Fibroblast of pulmonary artery (primary cell): ENCODE measurements around the gene ZC2HC1B.
"Not testable (repeated sequence)": the region's sequence is repeated elsewhere in the genome, so short reads cannot be mapped to it uniquely, and the experiment has no call there.

Source experiments
- DNase-seq: peaks from one replicate; pipeline ENCODE4 v3.0.0-alpha.2; 2010; ENCODE audit warnings: low read depth
- H3K4me3 ChIP-seq: replicated peaks from 2 replicates; pipeline ENCODE4 v1.5.1; 2011; ENCODE audit warnings: low read depth, mild to moderate bottlenecking, control low read depth, low read length, moderate library complexity
- TF ChIP-seq, protein P1 (sequence below): IDR thresholded peaks from 2 replicates; pipeline ENCODE4 v1.5.1; 2011; ENCODE audit warnings: mild to moderate bottlenecking, control low read depth, low read length, inconsistent platforms; ENCODE audit errors: missing control alignments

Gene ZC2HC1B

DNA sequence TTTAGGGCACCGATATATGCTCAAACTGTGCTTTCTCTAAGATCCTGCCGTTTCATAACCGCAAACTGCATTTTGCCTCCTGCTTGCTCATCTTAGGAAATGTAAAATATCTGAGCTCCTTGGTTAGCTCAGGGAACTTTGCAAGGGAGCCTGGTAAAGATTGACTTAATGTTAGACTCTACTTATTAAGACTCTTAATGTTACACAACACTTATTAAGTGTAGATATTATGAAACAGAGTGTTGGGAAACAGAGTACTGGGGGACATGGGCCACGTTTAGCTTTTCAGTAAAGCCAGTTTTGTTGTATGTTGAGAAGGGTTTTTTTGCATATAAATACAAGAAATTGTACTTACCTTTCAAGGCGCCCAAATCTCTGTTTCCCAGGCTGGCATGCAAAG, 19.2 kb upstream of the ZC2HC1B start:
- no peak for DNase-seq
- no peak overlapping the region for H3K4me3 ChIP-seq
- TF ChIP-seq, protein P1, sequence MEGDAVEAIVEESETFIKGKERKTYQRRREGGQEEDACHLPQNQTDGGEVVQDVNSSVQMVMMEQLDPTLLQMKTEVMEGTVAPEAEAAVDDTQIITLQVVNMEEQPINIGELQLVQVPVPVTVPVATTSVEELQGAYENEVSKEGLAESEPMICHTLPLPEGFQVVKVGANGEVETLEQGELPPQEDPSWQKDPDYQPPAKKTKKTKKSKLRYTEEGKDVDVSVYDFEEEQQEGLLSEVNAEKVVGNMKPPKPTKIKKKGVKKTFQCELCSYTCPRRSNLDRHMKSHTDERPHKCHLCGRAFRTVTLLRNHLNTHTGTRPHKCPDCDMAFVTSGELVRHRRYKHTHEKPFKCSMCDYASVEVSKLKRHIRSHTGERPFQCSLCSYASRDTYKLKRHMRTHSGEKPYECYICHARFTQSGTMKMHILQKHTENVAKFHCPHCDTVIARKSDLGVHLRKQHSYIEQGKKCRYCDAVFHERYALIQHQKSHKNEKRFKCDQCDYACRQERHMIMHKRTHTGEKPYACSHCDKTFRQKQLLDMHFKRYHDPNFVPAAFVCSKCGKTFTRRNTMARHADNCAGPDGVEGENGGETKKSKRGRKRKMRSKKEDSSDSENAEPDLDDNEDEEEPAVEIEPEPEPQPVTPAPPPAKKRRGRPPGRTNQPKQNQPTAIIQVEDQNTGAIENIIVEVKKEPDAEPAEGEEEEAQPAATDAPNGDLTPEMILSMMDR: no peak

DNA sequence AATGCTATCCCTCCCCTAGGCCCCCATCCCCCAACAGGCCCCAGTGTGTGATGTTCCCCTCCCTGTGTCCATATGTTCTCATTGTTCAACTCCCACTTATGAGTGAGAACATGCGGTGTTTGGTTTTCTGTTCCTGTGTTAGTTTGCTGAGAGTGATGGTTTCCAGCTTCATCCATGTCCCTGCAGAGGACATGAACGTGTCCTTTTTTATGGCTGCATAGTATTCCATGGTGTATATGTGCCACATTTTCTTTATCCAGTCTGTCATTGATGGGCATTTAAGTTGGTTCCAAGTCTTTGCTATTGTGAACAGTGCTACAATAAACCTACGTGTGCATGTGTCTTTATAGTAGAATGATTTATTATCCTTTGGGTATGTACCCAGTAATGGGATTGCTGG, 12.6 kb upstream of the ZC2HC1B start:
- DNase-seq, H3K4me3 ChIP-seq: not testable (repeated sequence)

DNA sequence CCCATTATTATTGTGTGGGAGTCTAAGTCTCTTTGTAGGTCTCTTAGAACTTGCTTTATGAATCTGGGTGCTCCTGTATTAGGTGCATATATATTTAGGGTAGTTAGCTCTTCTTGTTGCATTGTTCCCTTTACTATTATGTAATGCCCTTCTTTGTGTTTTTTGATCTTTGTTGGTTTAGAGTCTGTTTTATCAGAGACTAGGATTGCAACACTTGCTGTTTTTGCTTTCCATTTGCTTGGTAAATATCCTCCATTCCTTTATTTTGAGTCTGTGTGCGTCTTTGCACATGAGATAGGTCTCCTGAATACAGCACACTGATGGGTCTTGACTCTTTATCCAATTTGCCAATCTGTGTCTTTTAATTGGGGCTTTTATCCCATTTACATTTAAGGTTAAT, 9.2 kb upstream of the ZC2HC1B start:
- not testable (repeated sequence) for H3K4me3 ChIP-seq, DNase-seq

DNA sequence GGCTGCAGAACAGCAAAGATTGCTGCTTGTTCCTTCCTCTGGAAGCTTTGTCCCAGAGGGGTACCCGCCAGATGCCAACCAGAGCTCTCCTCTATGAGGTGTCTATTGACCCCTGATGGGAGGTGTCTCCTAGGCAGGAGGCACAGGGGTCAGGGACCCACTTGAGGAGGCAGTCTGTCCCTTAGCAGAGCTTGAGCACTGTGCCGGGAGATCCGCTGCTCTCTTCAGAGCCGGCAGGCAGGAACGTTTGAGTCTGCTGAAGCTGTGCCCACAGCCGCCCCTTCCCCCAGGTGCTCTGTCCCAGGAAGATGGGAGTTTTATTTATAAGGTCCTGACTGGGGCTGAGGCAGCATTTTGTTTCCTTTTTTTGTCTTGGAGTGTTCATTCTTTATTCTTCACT, 7.5 kb upstream of the ZC2HC1B start:
- not testable (repeated sequence) for DNase-seq, H3K4me3 ChIP-seq

DNA sequence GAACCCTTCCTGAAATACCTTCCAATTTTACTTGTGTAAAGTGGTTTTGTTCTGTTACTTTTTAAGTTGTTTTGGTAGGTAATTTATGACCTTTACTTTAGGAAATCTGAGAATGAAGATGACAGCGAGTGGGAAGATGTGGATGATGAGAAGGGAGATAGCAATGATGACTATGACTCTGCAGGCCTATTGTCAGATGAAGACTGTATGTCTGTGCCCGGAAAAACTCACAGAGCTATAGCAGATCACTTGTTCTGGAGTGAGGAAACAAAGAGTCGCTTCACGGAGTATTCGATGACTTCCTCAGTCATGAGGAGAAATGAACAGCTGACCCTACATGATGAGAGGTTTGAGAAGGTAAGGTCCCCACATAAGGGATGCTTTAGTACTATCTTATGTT, 6.6 kb upstream of the ZC2HC1B start:
- TF ChIP-seq, protein P1: no peak
- DNase-seq: no peak
- H3K4me3 ChIP-seq: no peak overlapping the region

DNA sequence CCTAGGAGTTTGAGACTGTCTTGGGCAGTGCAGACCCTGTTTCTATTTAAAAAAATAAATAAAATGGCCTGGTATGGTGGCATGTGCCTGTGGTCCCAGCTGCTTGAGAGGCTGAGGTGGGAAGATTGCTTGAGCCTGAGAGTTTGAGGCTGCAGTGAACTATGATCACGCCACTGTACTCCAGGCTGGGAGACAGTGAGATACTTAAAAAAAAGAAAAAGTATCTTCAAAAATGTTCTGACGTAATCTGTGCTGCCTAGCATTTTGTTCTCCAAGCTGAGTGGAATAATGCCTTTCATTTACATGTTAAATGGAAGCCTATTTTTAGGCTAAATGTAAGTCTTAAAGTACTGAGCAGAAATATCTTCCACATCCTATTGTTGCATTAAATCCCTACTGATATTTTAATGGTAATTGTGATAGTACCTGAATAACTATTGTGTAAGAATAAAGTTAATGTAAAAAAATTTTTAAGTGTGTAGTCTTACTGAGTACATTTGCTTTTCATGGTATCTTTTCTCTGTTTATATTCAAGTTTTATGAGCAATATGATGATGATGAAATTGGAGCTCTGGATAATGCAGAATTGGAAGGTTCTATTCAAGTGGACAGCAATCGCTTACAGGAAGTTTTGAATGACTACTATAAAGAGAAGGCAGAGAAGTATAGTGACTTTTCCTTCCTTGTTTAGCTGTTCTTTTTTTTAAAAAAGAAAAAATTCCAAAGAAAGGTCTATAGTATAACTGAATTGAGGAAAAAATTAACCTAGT, 4.2 kb upstream of the ZC2HC1B start:
- TF ChIP-seq, protein P1: no peak
- H3K4me3 ChIP-seq: no peak overlapping the region
- no peak for DNase-seq

DNA sequence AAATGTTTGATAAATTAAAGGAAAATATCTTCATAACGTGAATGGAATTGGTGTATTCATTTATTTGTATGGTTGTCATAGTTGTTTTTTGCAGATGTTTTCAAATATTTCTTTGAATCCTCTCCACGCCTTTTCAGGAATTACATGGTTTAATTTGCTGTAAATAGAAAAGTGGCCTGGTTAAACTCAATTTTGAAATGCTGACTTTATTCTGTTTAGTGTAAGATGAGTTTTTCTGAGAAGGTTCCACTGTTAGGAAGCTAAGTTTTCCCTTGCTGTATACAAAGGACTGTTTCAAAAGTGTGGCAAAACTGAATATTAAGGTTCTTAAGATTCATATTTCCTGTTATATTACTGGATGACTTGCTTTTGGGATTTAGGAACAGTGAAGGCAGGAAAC, 503 bp upstream of the ZC2HC1B start:
- no peak overlapping the region for H3K4me3 ChIP-seq
- TF ChIP-seq, protein P1: no peak
- no peak for DNase-seq

DNA sequence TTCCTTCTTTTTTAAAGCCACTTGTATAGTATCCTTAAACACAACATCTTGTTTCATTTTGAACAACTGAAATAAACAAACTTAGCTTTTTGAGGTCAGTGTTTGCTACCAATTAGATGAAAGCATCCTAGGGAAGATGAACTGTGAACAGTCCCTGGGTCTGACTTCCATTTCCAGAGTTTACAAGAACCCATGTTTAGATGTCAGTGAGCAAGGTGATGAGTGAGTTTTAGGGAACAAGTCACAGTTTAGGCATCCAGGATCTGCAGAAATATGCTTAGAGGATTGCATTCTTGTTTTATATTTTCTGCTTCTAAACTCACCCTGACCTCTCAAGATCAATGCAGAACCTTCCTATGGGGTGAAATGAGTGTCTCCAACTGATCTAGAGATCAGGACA, 3.0 kb downstream of the ZC2HC1B start:
- DNase-seq: no peak
- H3K4me3 ChIP-seq: no peak overlapping the region
- TF ChIP-seq, protein P1: no peak

DNA sequence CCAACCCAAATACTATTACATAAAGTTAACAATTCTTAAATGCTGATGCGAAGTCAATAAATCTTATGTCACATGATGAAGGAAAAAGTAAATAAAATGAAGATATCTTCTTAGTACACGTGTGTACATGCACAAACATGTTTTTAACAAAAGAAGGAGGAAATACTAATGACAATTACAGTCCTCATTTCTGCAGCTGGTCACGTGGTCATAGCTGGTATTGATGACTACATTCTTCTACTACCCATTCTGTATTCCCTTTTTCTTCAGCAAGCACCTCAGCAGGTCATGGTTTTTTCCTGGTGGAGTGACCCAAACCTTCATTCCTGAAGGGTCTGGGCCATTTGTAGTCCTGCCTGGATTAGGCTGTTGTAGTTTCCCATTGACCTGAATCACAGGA, 4.5 kb downstream of the ZC2HC1B start:
- DNase-seq, H3K4me3 ChIP-seq: not testable (repeated sequence)

DNA sequence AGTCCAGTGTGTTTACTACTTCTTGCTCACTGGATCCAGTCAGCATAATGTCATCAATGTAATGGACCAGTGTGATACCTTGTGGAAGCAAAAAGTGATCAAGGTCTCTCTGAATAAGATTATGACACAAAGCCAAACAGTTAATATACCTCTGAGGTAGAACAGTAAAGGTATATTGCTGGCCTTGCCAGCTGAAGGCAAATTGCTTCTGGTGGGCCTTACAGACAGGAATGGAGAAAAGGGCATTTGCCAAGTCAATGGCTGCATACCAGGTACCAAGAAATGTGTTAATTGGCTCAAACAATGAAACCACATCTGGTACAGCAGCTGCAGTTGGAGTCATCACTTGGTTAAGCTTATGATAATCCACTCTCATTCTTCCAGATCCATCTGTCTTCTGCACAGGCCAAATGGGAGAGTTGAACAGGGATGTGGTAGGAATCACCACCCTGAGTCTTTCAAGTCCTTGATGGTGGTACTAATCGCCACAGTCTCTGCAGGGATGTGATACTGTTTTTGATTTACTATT, 7.0 kb downstream of the ZC2HC1B start:
- H3K4me3 ChIP-seq, DNase-seq: not testable (repeated sequence)
